A549 (cell line): Measurements from ENCODE around the gene RABIF.

Experiments
- ATOH8 ChIP-seq: fragments of 250-450 bp; sonication (Bioruptor Pico); IDR thresholded peaks from 2 replicates; pipeline ENCODE4 v1.5.0; 2020; ENCODE audit warnings: low read depth, mild to moderate bottlenecking, moderate library complexity
- BCL3 ChIP-seq: fragments of >200 bp; sonication (Bioruptor Twin); formaldehyde crosslinking; IDR thresholded peaks from 3 replicates; pipeline ENCODE4 v1.6.1; 2016
- CEBPB ChIP-seq, 2 experiments: fragments of >200 bp in 1 of 2; sonication (Bioruptor Twin) in 1 of 2; formaldehyde crosslinking in 1 of 2; IDR thresholded peaks; 2 replicates each; pipeline ENCODE4 v1.6.1; 2012 to 2016
- EHF ChIP-seq: fragments of 250-450 bp; sonication (Bioruptor Pico); IDR thresholded peaks from 2 replicates; pipeline ENCODE4 v1.5.0; 2020; ENCODE audit warnings: mild to moderate bottlenecking
- JUNB ChIP-seq: fragments of >200 bp; sonication (Bioruptor Twin); formaldehyde crosslinking; IDR thresholded peaks from 2 replicates; pipeline ENCODE4 v1.6.1; 2016
- KDM1A ChIP-seq: fragments of 200-600 bp; sonication (generic); IDR thresholded peaks from 2 replicates; pipeline ENCODE4 v1.6.1; 2016; ENCODE audit warnings: low read depth, mild to moderate bottlenecking
- MYC ChIP-seq: IDR thresholded peaks from 2 replicates; pipeline ENCODE4 v1.6.1; 2012; ENCODE audit warnings: mild to moderate bottlenecking, inconsistent platforms, low read length, improper control_type of control experiment, borderline replicate concordance
- PBX3 ChIP-seq: IDR thresholded peaks from 2 replicates; pipeline ENCODE4 v1.6.1; 2012
- POLR2A ChIP-seq: IDR thresholded peaks from 2 replicates; pipeline ENCODE4 v1.6.1; 2012; ENCODE audit warnings: mild to moderate bottlenecking, low read length
- TF ChIP-seq, protein P1 (sequence below): fragments of >200 bp; sonication (Bioruptor Twin); formaldehyde crosslinking; IDR thresholded peaks from 3 replicates; pipeline ENCODE4 v1.5.1; 2016

- no peak for TF ChIP-seq MYC
- TF ChIP-seq, protein P1, sequence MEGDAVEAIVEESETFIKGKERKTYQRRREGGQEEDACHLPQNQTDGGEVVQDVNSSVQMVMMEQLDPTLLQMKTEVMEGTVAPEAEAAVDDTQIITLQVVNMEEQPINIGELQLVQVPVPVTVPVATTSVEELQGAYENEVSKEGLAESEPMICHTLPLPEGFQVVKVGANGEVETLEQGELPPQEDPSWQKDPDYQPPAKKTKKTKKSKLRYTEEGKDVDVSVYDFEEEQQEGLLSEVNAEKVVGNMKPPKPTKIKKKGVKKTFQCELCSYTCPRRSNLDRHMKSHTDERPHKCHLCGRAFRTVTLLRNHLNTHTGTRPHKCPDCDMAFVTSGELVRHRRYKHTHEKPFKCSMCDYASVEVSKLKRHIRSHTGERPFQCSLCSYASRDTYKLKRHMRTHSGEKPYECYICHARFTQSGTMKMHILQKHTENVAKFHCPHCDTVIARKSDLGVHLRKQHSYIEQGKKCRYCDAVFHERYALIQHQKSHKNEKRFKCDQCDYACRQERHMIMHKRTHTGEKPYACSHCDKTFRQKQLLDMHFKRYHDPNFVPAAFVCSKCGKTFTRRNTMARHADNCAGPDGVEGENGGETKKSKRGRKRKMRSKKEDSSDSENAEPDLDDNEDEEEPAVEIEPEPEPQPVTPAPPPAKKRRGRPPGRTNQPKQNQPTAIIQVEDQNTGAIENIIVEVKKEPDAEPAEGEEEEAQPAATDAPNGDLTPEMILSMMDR = no peak
- TF ChIP-seq EHF = no peak
- no peak for TF ChIP-seq POLR2A
- no peak for TF ChIP-seq JUNB
- no peak for TF ChIP-seq ATOH8
- TF ChIP-seq PBX3 = no peak
- TF ChIP-seq CEBPB (IDR thresholded peaks at IDR 0.05) = no peak
- no peak for TF ChIP-seq KDM1A
- no peak for TF ChIP-seq BCL3
Measured at GRCh38 chr1:202860744-202861419, 28.1 kb downstream of the RABIF start.
